NCI-H187 treated with DMSO at 0.1 percent for 48 hours (cell line): ENCODE measurements around the gene ATP6V1F.

Experiments
- DNase-seq: peaks from one replicate; lab custom pipeline; 2025; lab: John Stamatoyannopoulos, UW

The ATP6V1F gene

DNA sequence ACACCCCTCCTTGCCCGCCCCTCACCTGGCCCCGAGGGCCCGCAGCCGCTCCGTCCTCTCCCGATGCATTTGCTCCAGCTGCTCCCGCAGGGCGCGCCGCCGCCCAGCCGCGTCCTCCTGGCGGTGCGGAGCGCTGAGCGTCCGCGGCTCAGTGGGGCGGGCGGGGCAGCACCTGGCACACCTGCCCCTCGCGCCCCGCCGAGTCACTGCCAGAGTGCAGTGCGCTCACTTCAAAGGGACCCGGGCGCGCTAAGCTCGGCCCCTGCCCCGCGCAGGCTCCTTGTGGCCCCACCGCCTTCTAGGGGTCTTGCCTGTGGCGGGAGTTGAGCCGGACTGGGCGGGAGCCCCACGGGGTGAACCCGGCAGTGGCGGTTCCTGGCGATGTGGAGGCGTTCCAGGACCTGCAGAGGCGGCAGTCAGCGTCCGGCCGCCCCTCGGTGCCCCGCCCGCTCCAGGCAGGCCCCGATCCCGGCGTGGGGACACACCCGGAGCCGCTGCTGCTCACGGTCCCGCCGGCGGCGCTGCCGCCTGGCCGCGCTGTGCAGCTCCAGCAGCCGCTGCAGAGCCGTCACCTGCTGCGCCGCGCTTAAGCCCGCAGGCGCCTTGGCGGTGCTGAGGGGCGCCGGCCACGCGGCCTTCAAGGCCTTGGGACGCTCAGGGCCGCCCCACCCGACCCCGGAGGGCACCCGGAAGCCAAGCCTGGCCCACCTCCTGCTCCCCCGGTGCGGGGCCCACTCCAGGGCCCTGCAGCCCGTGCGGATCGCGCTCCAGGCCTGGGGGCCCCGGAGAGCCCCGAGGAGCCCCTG lies 6.7 kb downstream of the ATP6V1F start:
- DNase-seq: no peak

- no peak for DNase-seq
Measured at GRCh38 chr7:128869944-128870285, 7.3 kb downstream of the ATP6V1F start.

DNA sequence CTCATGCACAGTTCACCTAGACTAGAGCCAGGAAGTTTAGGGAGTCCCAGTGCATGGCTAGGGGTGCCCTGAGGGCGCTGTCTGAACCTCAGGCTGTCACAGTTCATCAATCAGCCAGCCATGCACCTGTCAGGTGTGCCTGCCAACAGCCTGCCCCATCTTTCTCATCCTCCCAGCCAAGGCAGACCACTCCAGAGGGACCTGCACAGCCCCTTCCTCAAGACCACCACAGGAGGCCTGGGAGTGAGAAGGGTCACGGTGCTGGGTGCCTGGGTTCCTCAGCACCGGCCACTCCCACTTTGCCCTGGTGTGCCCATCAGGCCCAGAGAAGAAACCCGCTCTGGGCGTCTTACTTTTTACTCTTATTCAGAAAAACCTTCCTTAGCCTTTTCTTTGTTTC lies 8.4 kb downstream of the ATP6V1F start:
- DNase-seq: no peak

GRCh38 chr7:128872394-128872824 lies 9.8 kb downstream of the ATP6V1F start:
- no peak for DNase-seq

- DNase-seq: no peak
Measured at GRCh38 chr7:128873234-128873633, 10.6 kb downstream of the ATP6V1F start.

DNA sequence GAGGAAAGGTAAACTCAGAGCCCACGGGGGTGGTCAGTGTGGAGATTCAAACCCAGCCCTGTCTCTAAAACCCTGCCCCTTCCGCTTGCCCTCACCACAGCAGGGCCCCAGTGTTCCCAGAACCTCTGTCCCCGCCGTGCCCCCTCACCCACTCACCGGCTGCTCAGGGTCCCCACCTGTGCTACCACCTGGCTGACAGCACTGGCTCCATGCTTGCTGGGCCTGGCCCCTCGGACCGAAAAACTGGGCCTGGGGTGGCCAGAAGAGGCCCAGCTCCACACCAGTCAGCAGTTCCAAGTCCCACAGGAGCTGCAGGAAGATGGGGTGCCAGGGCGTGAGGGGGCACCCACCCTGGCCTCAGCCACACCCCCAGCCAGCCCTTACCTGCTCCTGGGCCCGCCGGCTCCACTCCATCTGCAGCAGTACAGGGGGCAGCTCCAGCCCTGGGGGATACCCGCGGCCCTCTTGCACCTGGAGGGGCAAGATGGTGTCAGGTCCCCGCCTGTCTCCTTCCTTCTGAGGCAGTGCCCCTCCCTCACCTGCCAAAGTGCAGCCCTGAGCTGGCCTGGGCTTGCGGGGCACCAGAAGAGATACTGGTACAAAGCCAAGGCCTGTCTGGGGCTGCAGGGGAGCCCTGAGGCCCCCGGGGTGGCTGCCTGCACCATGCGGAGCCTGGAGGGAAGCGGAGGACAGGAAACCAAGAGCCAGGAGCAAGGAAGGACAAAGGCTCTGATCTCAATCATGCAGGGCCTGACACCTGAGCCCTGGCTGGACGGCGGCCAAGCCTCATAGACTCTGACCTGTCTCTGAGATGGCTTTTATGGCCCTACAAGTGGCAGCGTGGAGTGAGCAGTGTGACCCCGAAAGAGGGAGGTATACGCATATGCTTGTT lies 11.7 kb downstream of the ATP6V1F start:
- no peak for DNase-seq

GRCh38 chr7:128875523-128875948 lies 12.9 kb downstream of the ATP6V1F start:
- DNase-seq: no peak

- DNase-seq: no peak
Measured at GRCh38 chr7:128876127-128876526, 13.5 kb downstream of the ATP6V1F start.

GRCh38 chr7:128876586-128876977 lies 13.9 kb downstream of the ATP6V1F start:
- DNase-seq: no peak

DNA sequence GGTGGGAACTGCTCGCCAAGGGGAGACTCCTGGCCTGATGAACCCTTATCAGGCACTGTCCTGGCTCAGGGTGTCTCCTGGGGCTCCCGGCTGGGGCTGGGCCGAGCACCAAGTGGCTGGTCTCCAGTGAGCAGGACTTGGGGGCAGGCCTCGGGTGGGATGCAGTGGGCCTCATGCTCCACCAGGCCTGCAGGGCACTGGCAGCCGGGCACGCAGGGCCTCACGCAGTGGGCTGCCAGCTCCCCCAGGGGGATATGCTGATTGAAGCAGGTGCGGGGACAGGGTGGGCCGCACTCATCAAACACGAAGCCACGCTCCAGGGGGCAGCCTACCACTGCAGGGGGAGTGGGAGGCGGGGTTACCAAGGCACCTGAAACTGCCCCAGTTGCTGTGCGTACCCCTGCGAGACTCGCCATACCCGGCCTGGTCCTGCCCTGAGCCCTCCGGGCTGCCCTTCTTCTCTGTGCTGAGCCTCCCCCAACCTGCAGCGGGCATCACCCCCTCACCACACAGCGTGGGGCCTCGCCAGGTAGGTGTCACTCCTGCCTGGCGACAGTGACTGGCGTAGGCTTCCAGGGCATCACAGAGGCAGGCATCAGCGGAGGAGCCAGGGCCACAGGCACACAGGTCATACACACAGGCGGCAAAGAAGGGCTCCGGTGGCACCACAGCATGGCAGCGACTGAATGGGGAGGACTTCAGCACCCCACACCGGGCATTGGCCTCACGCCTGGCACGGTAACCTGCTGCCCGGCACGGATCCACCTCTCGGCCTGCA lies 14.5 kb downstream of the ATP6V1F start:
- no peak for DNase-seq

GRCh38 chr7:128877756-128878120 lies 15.1 kb downstream of the ATP6V1F start:
- no peak for DNase-seq

- no peak for DNase-seq
Measured at GRCh38 chr7:128878226-128879105, 15.8 kb downstream of the ATP6V1F start.

DNA sequence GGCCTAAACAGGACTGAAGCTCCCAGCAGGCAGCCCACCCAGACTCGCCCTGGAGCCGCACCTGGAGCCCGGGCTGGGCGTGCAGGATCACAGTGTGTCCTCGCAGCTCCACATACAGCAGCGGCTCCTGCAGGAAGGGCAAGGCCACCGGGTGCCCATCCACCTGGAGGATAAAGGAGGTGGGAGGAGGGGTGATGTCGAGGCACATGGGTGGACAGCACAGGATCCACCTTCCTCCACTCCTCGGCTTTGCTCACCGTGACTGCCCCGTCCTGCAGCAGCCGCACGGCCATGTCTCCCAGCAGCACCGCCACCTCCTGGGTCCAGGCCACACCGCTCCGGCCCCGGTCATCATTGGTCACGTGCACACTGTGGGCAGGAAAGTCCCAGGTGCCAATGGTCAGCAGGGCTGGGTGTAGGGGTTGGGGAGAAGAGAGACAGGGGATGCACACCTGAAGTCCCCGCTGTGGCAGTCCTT lies 16.8 kb downstream of the ATP6V1F start:
- DNase-seq: no peak

GRCh38 chr7:128879939-128880746 lies 17.5 kb downstream of the ATP6V1F start:
- no peak for DNase-seq

DNA sequence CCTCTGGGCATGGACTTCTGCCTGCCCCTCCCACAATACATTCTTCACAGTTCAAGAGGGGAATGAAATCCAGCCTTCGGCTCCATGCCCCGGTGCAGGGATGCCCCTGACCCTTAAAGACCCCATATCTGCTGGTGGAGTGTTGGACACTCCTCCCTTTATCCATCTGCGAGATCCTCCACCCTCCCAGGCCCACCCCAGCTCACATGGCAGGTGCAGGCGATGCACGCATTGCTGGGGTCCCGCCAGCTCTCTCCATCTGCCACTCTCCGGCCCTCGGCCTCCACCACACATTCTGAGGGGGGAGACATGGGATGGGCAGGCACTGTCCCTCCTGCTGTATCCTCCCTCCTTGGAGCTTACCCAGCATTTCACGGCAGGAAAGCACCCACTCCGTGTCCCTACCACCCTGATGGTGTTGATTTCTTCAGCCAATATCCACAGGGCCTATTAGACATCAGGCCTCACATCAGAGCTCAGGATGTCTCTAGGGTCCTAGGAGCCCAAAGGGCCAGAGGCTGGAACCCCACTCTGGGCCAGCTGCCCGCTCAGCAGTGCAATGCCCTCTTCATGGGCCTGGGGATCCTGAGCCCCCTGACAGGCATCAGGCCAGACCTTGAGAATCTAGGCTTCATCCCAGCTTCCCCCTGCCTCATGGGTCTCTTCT lies 18.3 kb downstream of the ATP6V1F start:
- no peak for DNase-seq

GRCh38 chr7:128881458-128882125 lies 18.9 kb downstream of the ATP6V1F start:
- no peak for DNase-seq

GRCh38 chr7:128882134-128882533 lies 19.5 kb downstream of the ATP6V1F start:
- DNase-seq: no peak

GRCh38 chr7:128883622-128884448 lies 21.2 kb downstream of the ATP6V1F start:
- no peak for DNase-seq
